Measurements from ENCODE around the gene HIVEP3.

HIVEP3 gene

GRCh38 chr1:41715441-41716095 is 203.2 kb downstream of the HIVEP3 start:
- CTCF ChIA-PET: no interaction called here
- Histone ChIP-seq H3K4me3 (ENCODE audit: low read depth, low read length) (no peak overlapping the region), H3K27ac (ENCODE audit: extremely low read depth, low read depth, low read length) (no peak overlapping the region), H3K9me3 (ENCODE audit: control insufficient read depth, insufficient read depth, low read depth, low read length) (no peaks in the 10 kb centered on the region), H3K36me3 (ENCODE audit: control insufficient read depth in 2 of 2, insufficient read depth in 1 of 2, low read length in 2 of 2) (no peaks in the 10 kb centered on the region), H3K4me1 (ENCODE audit: control insufficient read depth, insufficient read depth, low read length) (no peaks in the 10 kb centered on the region)
- POLR2A ChIA-PET: no interaction called here
- TF ChIP-seq ZNF148 (tag by site-specific recombination; IDR thresholded peaks at IDR 0.05; ENCODE audit: borderline replicate concordance) (no peak), ZBTB17 (tag by site-specific recombination; IDR thresholded peaks at IDR 0.05) (peak; percentile 13; the same call in 1 of the 2 replicates)

- H3K27ac ChIP-seq (ENCODE audit: extremely low read depth, low read depth, low read length): no peak overlapping the region
- ChIA-PET CTCF (interaction anchor here (0.6 kb wide), 2 partner anchors 220 to 334 kb away, joined by 3 read pairs; no protein-coding TSS in a partner anchor), POLR2A (no interaction called here)
- H3K4me1 ChIP-seq (ENCODE audit: control insufficient read depth, insufficient read depth, low read length): no peaks in the 10 kb centered on the region
- no peak for TF ChIP-seq ZNF645 (tag by site-specific recombination; IDR thresholded peaks at IDR 0.05)
- TF ChIP-seq ZNF843 (tag by site-specific recombination; IDR thresholded peaks at IDR 0.05): no peak
- TF ChIP-seq ZNF624 (tag by site-specific recombination; IDR thresholded peaks at IDR 0.05): no peak
- TF ChIP-seq BCL11B (tag by site-specific recombination; IDR thresholded peaks at IDR 0.05; ENCODE audit: low read depth): no peak
- no peak for TF ChIP-seq ZNF121 (tag by site-specific recombination; IDR thresholded peaks at IDR 0.05)
- no peak for TF ChIP-seq ZBTB44 (tag by site-specific recombination; IDR thresholded peaks at IDR 0.05)
- no peak for TF ChIP-seq ZNF248 (tag by site-specific recombination; IDR thresholded peaks at IDR 0.05)
- TF ChIP-seq ZNF514 (tag by site-specific recombination; IDR thresholded peaks at IDR 0.05): no peak
- H3K9me3 ChIP-seq (ENCODE audit: control insufficient read depth, insufficient read depth, low read depth, low read length): no peaks in the 10 kb centered on the region
- H3K36me3 ChIP-seq (ENCODE audit: control insufficient read depth in 2 of 2, insufficient read depth in 1 of 2, low read length in 2 of 2): no peaks in the 10 kb centered on the region
- no peak overlapping the region for H3K4me3 ChIP-seq (ENCODE audit: low read depth, low read length)
Observed at GRCh38 chr1:41714638-41715389, 203.9 kb downstream of the HIVEP3 start.

GRCh38 chr1:41713557-41714327 is 205.0 kb downstream of the HIVEP3 start:
- CTCF ChIA-PET: interaction anchor here (0.6 to 1.2 kb wide), 5 partner anchors 98 to 335 kb away, joined by 3 read pairs; no protein-coding TSS in a partner anchor
- Histone ChIP-seq H3K9me3 (ENCODE audit: control insufficient read depth, insufficient read depth, low read depth, low read length) (no peaks in the 10 kb centered on the region), H3K27ac (ENCODE audit: extremely low read depth, low read depth, low read length) (no peak overlapping the region), H3K4me3 (ENCODE audit: low read depth, low read length) (no peak overlapping the region), H3K36me3 (ENCODE audit: control insufficient read depth in 2 of 2, insufficient read depth in 1 of 2, low read length in 2 of 2) (no peaks in the 10 kb centered on the region), H3K4me1 (ENCODE audit: control insufficient read depth, insufficient read depth, low read length) (no peaks in the 10 kb centered on the region)
- POLR2A ChIA-PET: interaction anchor here (1.0 kb wide), 1 partner anchor 19 kb away, joined by 3 read pairs; no protein-coding TSS in a partner anchor
- TF ChIP-seq REST (tag by site-specific recombination; IDR thresholded peaks at IDR 0.05) (no peak), ZSCAN30 (tag by site-specific recombination; IDR thresholded peaks at IDR 0.05) (no peak), GLI2 (tag by site-specific recombination; IDR thresholded peaks at IDR 0.05; ENCODE audit: borderline replicate concordance, low read depth) (no peak), MEIS1 (CRISPR knock-in tag; IDR thresholded peaks at IDR 0.05; ENCODE audit: borderline replicate concordance) (peak; percentile 96), ZNF692 (tag by site-specific recombination; IDR thresholded peaks at IDR 0.05) (peak; percentile 49; the same call in 1 of the 2 replicates)

Measured in HEK293 (cell line).